ENCODE results near the gene GP1BB. TPM values are rescaled to one million over a fixed set of nuclear protein-coding genes. Genes with fewer than 3 reads are reported as not detected.

GP1BB gene
- total RNA-seq, 4 donors from 2014 or later = 1.4 to 3.5 (median 2.3) TPM; not detected in 1

- H3K27me3 ChIP-seq = no peaks in the 10 kb centered on the region
- H3K9me3 ChIP-seq = no peaks in the 10 kb centered on the region
- in situ Hi-C loops (cut with MboI; ENCODE audit: low sequenced_read_pairs in 4 of 4) = loop anchor here in 2 of 4 donors (5.0 kb wide), 3 partner anchors 37 to 182 kb away; no protein-coding TSS in a partner anchor
- no peak overlapping the region for H3K4me3 ChIP-seq
- H3K27ac ChIP-seq = no peak overlapping the region
- no peaks in the 10 kb centered on the region for H3K36me3 ChIP-seq
- intact Hi-C loops (cut with DNase I; ENCODE audit: low total_unique reads) = loop anchor here (1.0 to 5.0 kb wide), 4 partner anchors 37 to 283 kb away; partner anchors contain the start of genes GNB1L and RTL10
- ATAC-seq (peak; percentile 17 to 33), DNase-seq (no peak)
- H3K4me1 ChIP-seq = no peaks in the 10 kb centered on the region
- TF ChIP-seq CTCF (IDR thresholded peaks at IDR 0.05 in 4 of 5, conservative IDR thresholded peaks at IDR 0.05 in 1 of 5) = no peak
- TF ChIP-seq POLR2A (IDR thresholded peaks at IDR 0.05) = no peak
These were observed 6.9 kb downstream of the GP1BB start for GRCh38 chr22:19730198-19730597.

GRCh38 chr22:19730655-19731360, 7.5 kb downstream of the GP1BB start:
- peak overlapping the region; percentile 44 to 53 (median 48) for H3K4me3 ChIP-seq
- intact Hi-C loops (cut with DNase I; ENCODE audit: low total_unique reads) (loop anchor here (1.0 to 5.0 kb wide), 4 partner anchors 36 to 282 kb away; partner anchors contain the start of genes GNB1L and RTL10), in situ Hi-C loops (cut with MboI; ENCODE audit: low sequenced_read_pairs in 4 of 4) (loop anchor here in 2 of 4 donors (5.0 kb wide), 3 partner anchors 36 to 181 kb away; no protein-coding TSS in a partner anchor)
- ATAC-seq (peak; percentile 86 to 92), DNase-seq (peak; percentile 65 to 73)
- no peaks in the 10 kb centered on the region for H3K36me3 ChIP-seq
- TF ChIP-seq POLR2A (IDR thresholded peaks at IDR 0.05) = no peak
- peak; percentile 95 to 99 (median 98) for TF ChIP-seq CTCF (IDR thresholded peaks at IDR 0.05 in 4 of 5, conservative IDR thresholded peaks at IDR 0.05 in 1 of 5)
- no peaks in the 10 kb centered on the region for H3K4me1 ChIP-seq
- no peaks in the 10 kb centered on the region for H3K27me3 ChIP-seq
- H3K27ac ChIP-seq = no peak overlapping the region
- H3K9me3 ChIP-seq = no peaks in the 10 kb centered on the region

GRCh38 chr22:19731361-19732135, 8.2 kb downstream of the GP1BB start:
- in situ Hi-C loops (cut with MboI; ENCODE audit: low sequenced_read_pairs in 4 of 4) (loop anchor here in 2 of 4 donors (5.0 kb wide), 3 partner anchors 36 to 181 kb away; no protein-coding TSS in a partner anchor), intact Hi-C loops (cut with DNase I; ENCODE audit: low total_unique reads) (loop anchor here (2.0 to 5.0 kb wide), 2 partner anchors 121 to 281 kb away; partner anchors contain the start of genes GNB1L and RTL10)
- Histone ChIP-seq H3K4me3 (no peak overlapping the region), H3K27me3 (no peaks in the 10 kb centered on the region), H3K9me3 (no peaks in the 10 kb centered on the region), H3K36me3 (no peaks in the 10 kb centered on the region), H3K27ac (no peak overlapping the region), H3K4me1 (no peaks in the 10 kb centered on the region)
- ATAC-seq = no peak
- TF ChIP-seq CTCF (IDR thresholded peaks at IDR 0.05 in 4 of 5, conservative IDR thresholded peaks at IDR 0.05 in 1 of 5) (no peak), POLR2A (IDR thresholded peaks at IDR 0.05) (no peak)
- DNase-seq = no peak

- DNase-seq (no peak), ATAC-seq (no peak)
- intact Hi-C loops (cut with DNase I; ENCODE audit: low total_unique reads) (loop anchor here (5.0 kb wide), 1 partner anchor 120 kb away; the partner anchor contains the start of genes GNB1L and RTL10), in situ Hi-C loops (cut with MboI; ENCODE audit: low sequenced_read_pairs in 4 of 4) (loop anchor here in 2 of 4 donors (5.0 kb wide), 3 partner anchors 35 to 180 kb away; no protein-coding TSS in a partner anchor)
- no peak overlapping the region for H3K27ac ChIP-seq
- no peaks in the 10 kb centered on the region for H3K9me3 ChIP-seq
- no peaks in the 10 kb centered on the region for H3K36me3 ChIP-seq
- TF ChIP-seq CTCF (IDR thresholded peaks at IDR 0.05 in 4 of 5, conservative IDR thresholded peaks at IDR 0.05 in 1 of 5) (no peak), POLR2A (IDR thresholded peaks at IDR 0.05) (no peak)
- no peak overlapping the region for H3K4me3 ChIP-seq
- no peaks in the 10 kb centered on the region for H3K4me1 ChIP-seq
- no peaks in the 10 kb centered on the region for H3K27me3 ChIP-seq
These were observed 9.2 kb downstream of the GP1BB start for GRCh38 chr22:19732403-19733113.
